Tibial nerve (tissue), 4 donors: Measurements from ENCODE around the gene PIK3R3.

ENCODE experiments used
- EP300 ChIP-seq, 2 donors: sonication (generic); formaldehyde crosslinking; IDR thresholded peaks; one replicate each; pipeline ENCODE4 v1.6.1; 2017; ENCODE audit warnings: antibody characterized with exemption in 2 of 2, mild to moderate bottlenecking in 1 of 2
- TF ChIP-seq, protein P1 (sequence below), 5 experiments: fragments of 200-600 bp in 3 of 5; fragments of 450-650 bp in 2 of 5; sonication (generic) in 3 of 5; IDR thresholded peaks; one replicate each; pipeline ENCODE4 v1.5.1; 2016 to 2019; ENCODE audit warnings: antibody characterized with exemption in 5 of 5, mild to moderate bottlenecking in 3 of 5, moderate library complexity in 2 of 5

DNA sequence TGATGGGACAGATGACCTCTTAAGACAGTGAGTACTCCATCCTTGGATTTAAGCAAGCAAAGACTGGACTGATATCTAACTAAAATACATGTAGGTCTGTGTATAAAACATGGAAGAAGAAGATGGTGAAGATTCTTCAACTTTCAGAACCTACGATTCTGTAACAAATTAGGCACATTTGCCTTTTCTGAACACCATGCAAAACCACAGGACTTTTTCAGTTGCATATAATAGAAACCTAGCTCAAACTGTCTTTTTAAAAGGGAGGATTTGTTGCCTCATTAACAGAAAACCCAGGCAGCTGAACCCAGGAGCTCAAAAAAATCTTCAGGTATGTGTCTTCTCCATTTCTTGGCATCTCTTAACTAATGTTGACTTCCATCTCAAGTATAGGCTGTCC is 27.8 kb upstream of the PIK3R3 start:
- TF ChIP-seq EP300 (IDR thresholded peaks at IDR 0.05) = no peak
- TF ChIP-seq, protein P1, sequence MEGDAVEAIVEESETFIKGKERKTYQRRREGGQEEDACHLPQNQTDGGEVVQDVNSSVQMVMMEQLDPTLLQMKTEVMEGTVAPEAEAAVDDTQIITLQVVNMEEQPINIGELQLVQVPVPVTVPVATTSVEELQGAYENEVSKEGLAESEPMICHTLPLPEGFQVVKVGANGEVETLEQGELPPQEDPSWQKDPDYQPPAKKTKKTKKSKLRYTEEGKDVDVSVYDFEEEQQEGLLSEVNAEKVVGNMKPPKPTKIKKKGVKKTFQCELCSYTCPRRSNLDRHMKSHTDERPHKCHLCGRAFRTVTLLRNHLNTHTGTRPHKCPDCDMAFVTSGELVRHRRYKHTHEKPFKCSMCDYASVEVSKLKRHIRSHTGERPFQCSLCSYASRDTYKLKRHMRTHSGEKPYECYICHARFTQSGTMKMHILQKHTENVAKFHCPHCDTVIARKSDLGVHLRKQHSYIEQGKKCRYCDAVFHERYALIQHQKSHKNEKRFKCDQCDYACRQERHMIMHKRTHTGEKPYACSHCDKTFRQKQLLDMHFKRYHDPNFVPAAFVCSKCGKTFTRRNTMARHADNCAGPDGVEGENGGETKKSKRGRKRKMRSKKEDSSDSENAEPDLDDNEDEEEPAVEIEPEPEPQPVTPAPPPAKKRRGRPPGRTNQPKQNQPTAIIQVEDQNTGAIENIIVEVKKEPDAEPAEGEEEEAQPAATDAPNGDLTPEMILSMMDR (IDR thresholded peaks at IDR 0.05) = no peak
